ENCODE measurements around the gene DNAJC10. TPM values are rescaled to one million over a fixed set of nuclear protein-coding genes. Genes with fewer than 3 reads are reported as not detected.

DNAJC10 gene

DNA sequence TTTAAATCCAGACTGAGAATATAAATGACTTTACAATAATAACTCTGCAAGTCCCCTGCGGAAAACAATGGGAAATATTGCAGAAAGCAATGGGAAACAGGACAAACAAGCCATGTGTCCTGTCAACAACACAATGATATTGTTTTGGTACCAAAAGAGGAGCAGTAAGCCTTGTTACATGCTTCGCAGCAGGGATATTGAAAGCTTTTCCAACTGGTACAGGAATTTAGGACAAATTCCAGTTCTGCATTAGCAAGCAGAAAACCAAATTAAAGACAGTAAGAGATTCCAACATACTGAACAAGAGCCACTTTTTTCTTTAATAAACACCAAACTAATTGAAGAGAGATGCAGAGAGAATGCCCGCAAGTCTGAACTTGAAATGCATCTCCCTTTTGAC, 120.4 kb downstream of the DNAJC10 start:
- no peaks in the 10 kb centered on the region for H3K27me3 ChIP-seq (ENCODE audit: insufficient read depth, low read length, poor library complexity)
- no peak overlapping the region for H4K5ac ChIP-seq (ENCODE audit: low read length)
- H2BK120ac ChIP-seq (ENCODE audit: low read depth, low read length), result no peak overlapping the region
- no peak overlapping the region for H2AK5ac ChIP-seq (ENCODE audit: low read length)
- H3K4ac ChIP-seq (ENCODE audit: low read depth, low read length), result no peak overlapping the region
- no peak overlapping the region for H2BK15ac ChIP-seq (replicated peaks; ENCODE audit: low read depth)
- H3K27ac ChIP-seq (ENCODE audit: low read depth, low read length), result no peak overlapping the region
- no peak overlapping the region for H3K4me3 ChIP-seq (ENCODE audit: low read length)
- H3K4me2 ChIP-seq (ENCODE audit: low read length), result no peak overlapping the region
- H3K9ac ChIP-seq (ENCODE audit: low read length), result no peak overlapping the region
- no peak overlapping the region for H3K18ac ChIP-seq (ENCODE audit: low read length)
- WGBS (ENCODE audit: extremely low coverage, insufficient coverage, low lambda C conversion rate), result no CpG with 5 or more reads among the region's 3 CpGs
- no peaks in the 10 kb centered on the region for H3K79me1 ChIP-seq (ENCODE audit: low read length)
- H3K36me3 ChIP-seq (ENCODE audit: control insufficient read depth, insufficient read depth, low read length), result no peaks in the 10 kb centered on the region
- DNase-seq, result no peak
- H3K79me2 ChIP-seq (ENCODE audit: control insufficient read depth, insufficient read depth, low read length), result no peaks in the 10 kb centered on the region
- no peak overlapping the region for H4K8ac ChIP-seq (ENCODE audit: low read depth, low read length)
- H3K23ac ChIP-seq (ENCODE audit: low read length), result no peak overlapping the region
- H3K4me1 ChIP-seq (ENCODE audit: control insufficient read depth, low read depth, low read length), result no peaks in the 10 kb centered on the region
- H2BK5ac ChIP-seq (ENCODE audit: low read length), result no peak overlapping the region
- H3K56ac ChIP-seq (ENCODE audit: low read length), result no peak overlapping the region

Small RNA genes lying within 50 kb of the gene (small RNA-seq; reads per million reads assigned to genes)
- gene RF00019 (ENCODE audit: insufficient read depth), result not detected
